Measurements from ENCODE around the gene ERC1. TPM values are rescaled to one million over a fixed set of nuclear protein-coding genes. Genes with fewer than 3 reads are reported as not detected.

ERC1 gene
- total RNA-seq, 1 donor from 2014 or later, result 42.6 TPM

DNA sequence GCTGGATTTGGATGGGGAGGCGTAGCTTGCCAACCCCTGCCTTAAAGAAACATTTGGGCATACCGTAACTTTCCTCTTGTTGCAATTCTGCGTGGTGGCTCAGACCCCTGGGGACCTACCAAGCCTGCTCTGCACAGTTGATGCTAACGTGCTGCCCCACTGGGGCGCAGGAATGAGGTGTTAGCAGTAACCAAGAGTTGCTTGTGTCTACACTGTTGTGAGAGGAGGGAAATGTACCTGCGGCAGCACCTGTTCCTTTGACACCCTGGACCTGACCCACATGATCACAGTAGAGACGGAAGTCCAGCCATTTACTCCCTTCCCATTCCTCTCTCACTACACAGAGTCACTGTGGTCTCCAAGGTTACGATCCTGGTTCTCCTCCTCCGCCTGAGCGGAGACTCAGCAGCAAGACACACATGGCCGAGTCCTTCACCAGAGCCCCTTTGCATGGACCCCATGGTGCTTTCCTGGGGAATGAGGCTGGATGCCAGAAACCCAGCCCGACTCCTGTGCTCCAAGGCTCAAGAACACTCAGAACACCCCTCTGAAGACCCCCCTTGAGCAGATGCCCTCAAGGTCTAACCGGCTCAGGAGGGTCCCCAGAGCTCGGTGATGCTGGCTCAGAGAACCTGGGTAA, 518.5 kb downstream of the ERC1 start:
- Mint-ChIP-seq H3K36me3 (ENCODE audit: low read depth) (no peaks in the 10 kb centered on the region), H3K27ac (no peak overlapping the region), H3K9me3 (no peaks in the 10 kb centered on the region), H3K27me3 (ENCODE audit: low read depth) (peaks cover 42% of the 10 kb centered on the region), H3K4me3 (ENCODE audit: low read depth) (no peak overlapping the region), H3K4me1 (ENCODE audit: low read depth) (peaks cover 13% of the 10 kb centered on the region)
- no peak for DNase-seq (ENCODE audit: low spot score)
- intact Hi-C loops (cut with micrococcal nuclease), result no loop called here

- H3K4me3 Mint-ChIP-seq (ENCODE audit: low read depth), result no peak overlapping the region
- H3K27ac Mint-ChIP-seq, result no peak overlapping the region
- H3K27me3 Mint-ChIP-seq (ENCODE audit: low read depth), result peaks cover 44% of the 10 kb centered on the region
- intact Hi-C loops (cut with micrococcal nuclease), result no loop called here
- H3K4me1 Mint-ChIP-seq (ENCODE audit: low read depth), result peaks cover 9% of the 10 kb centered on the region
- H3K36me3 Mint-ChIP-seq (ENCODE audit: low read depth), result no peaks in the 10 kb centered on the region
- peaks cover 6% of the 10 kb centered on the region for H3K9me3 Mint-ChIP-seq
- DNase-seq (ENCODE audit: low spot score), result no peak
Observed at GRCh38 chr12:1510056-1510812, 519.2 kb downstream of the ERC1 start.

- H3K9me3 Mint-ChIP-seq, result peaks cover 13% of the 10 kb centered on the region
- no peaks in the 10 kb centered on the region for H3K36me3 Mint-ChIP-seq (ENCODE audit: low read depth)
- no peak overlapping the region for H3K4me3 Mint-ChIP-seq (ENCODE audit: low read depth)
- no peak for DNase-seq (ENCODE audit: low spot score)
- H3K4me1 Mint-ChIP-seq (ENCODE audit: low read depth), result peaks cover 9% of the 10 kb centered on the region
- no peak overlapping the region for H3K27ac Mint-ChIP-seq
- H3K27me3 Mint-ChIP-seq (ENCODE audit: low read depth), result peaks cover 50% of the 10 kb centered on the region
- intact Hi-C loops (cut with micrococcal nuclease), result no loop called here
Observed at GRCh38 chr12:1515010-1515409, 524.0 kb downstream of the ERC1 start.

GRCh38 chr12:1515428-1515827, 524.4 kb downstream of the ERC1 start:
- intact Hi-C loops (cut with micrococcal nuclease), result no loop called here
- peaks cover 9% of the 10 kb centered on the region for H3K4me1 Mint-ChIP-seq (ENCODE audit: low read depth)
- no peak overlapping the region for H3K4me3 Mint-ChIP-seq (ENCODE audit: low read depth)
- DNase-seq (ENCODE audit: low spot score), result no peak
- H3K9me3 Mint-ChIP-seq, result peaks cover 13% of the 10 kb centered on the region
- H3K36me3 Mint-ChIP-seq (ENCODE audit: low read depth), result no peaks in the 10 kb centered on the region
- H3K27me3 Mint-ChIP-seq (ENCODE audit: low read depth), result peaks cover 48% of the 10 kb centered on the region
- no peak overlapping the region for H3K27ac Mint-ChIP-seq

DNA sequence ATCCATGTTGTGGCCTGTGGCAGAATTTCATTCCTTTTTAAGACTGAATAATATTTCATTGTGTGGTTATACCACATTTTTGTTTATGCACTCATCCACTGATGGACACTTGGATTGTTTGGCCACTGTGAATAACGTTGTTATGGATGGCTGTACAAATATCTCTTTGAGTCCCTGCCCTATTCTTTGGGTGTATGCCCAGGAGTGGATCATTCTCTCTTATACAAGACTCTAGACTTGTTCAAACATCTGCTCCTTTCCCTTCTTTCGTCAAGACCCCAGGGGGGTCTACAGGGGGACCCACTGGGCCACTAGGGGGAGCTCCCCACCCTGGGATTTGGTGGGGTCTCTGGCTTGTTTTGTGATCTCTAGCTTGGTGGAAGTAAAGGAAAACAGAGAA, 526.0 kb downstream of the ERC1 start:
- H3K36me3 Mint-ChIP-seq (ENCODE audit: low read depth), result no peaks in the 10 kb centered on the region
- peaks cover 13% of the 10 kb centered on the region for H3K9me3 Mint-ChIP-seq

GRCh38 chr12:1517734-1518525, 526.9 kb downstream of the ERC1 start:
- peaks cover 45% of the 10 kb centered on the region for H3K27me3 Mint-ChIP-seq (ENCODE audit: low read depth)
- H3K36me3 Mint-ChIP-seq (ENCODE audit: low read depth), result no peaks in the 10 kb centered on the region
- peaks cover 13% of the 10 kb centered on the region for H3K9me3 Mint-ChIP-seq
- no peak for DNase-seq (ENCODE audit: low spot score)
- intact Hi-C loops (cut with micrococcal nuclease), result no loop called here
- peaks cover 2% of the 10 kb centered on the region for H3K4me1 Mint-ChIP-seq (ENCODE audit: low read depth)
- no peak overlapping the region for H3K27ac Mint-ChIP-seq
- no peak overlapping the region for H3K4me3 Mint-ChIP-seq (ENCODE audit: low read depth)

More for the DNA sequence above, 526.0 kb downstream of the ERC1 start:
- intact Hi-C loops (cut with micrococcal nuclease), result no loop called here
- peaks cover 8% of the 10 kb centered on the region for H3K4me1 Mint-ChIP-seq (ENCODE audit: low read depth)
- no peak for DNase-seq (ENCODE audit: low spot score)
- H3K4me3 Mint-ChIP-seq (ENCODE audit: low read depth), result no peak overlapping the region
- no peak overlapping the region for H3K27ac Mint-ChIP-seq
- H3K27me3 Mint-ChIP-seq (ENCODE audit: low read depth), result peaks cover 44% of the 10 kb centered on the region

DNA sequence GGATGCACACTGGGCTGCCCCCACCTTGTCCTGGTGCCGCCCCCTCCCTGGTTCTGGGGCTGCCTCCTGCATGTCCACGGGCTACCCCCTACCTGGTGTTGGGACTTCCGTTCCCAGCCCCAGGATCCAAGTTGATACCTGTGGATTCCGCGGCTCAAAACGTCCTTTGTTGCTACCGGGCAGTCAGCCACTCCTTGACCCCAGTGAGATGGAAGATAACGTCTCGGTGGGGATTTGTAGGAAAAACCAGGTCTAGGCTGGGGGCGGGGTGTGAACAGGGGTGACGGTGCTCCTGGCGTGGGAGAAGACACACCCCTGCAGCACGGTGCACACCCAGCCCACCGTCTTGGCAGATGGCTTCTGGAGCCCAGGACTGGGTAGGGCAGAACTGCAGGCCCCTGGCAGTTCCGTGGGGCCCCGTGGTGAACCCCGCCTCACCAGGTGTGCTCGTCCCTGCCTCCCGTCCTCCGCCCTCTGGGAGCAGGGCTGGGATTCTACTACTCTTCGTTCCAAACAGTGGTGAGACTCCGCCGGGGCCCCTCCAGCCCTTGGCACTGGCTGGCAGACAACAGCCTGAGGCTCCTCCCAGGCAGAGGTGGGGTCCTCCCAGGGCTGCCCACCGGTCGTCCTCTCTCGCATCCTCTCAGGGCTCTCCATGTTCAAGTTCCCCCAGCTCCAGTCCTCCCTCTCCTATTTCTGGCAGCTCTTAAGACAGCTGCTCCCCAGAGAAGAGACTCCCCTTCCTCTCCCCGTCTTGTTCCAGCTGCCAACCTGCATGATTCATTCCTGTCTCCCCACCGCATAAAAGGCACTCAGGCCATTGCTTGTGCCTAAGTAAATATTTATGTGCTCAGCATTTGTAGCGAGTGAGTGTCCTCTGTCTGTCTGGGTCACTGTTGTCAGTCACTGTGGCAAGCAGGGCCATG, 527.8 kb downstream of the ERC1 start:
- no peak for DNase-seq (ENCODE audit: low spot score)
- H3K4me1 Mint-ChIP-seq (ENCODE audit: low read depth), result no peaks in the 10 kb centered on the region
- no peak overlapping the region for H3K4me3 Mint-ChIP-seq (ENCODE audit: low read depth)
- intact Hi-C loops (cut with micrococcal nuclease), result no loop called here
- H3K9me3 Mint-ChIP-seq, result peaks cover 13% of the 10 kb centered on the region
- no peak overlapping the region for H3K27ac Mint-ChIP-seq
- no peaks in the 10 kb centered on the region for H3K36me3 Mint-ChIP-seq (ENCODE audit: low read depth)
- H3K27me3 Mint-ChIP-seq (ENCODE audit: low read depth), result peaks cover 41% of the 10 kb centered on the region

- Mint-ChIP-seq H3K4me1 (ENCODE audit: low read depth) (no peaks in the 10 kb centered on the region), H3K27me3 (ENCODE audit: low read depth) (peaks cover 46% of the 10 kb centered on the region), H3K4me3 (ENCODE audit: low read depth) (no peak overlapping the region), H3K27ac (no peak overlapping the region), H3K36me3 (ENCODE audit: low read depth) (no peaks in the 10 kb centered on the region), H3K9me3 (peaks cover 13% of the 10 kb centered on the region)
- no peak for DNase-seq (ENCODE audit: low spot score)
- intact Hi-C loops (cut with micrococcal nuclease), result no loop called here
Observed at GRCh38 chr12:1519642-1520041, 528.6 kb downstream of the ERC1 start.

- Mint-ChIP-seq H3K4me3 (ENCODE audit: low read depth) (no peak overlapping the region), H3K27me3 (ENCODE audit: low read depth) (peaks cover 54% of the 10 kb centered on the region), H3K27ac (no peak overlapping the region), H3K9me3 (no peaks in the 10 kb centered on the region), H3K4me1 (ENCODE audit: low read depth) (no peaks in the 10 kb centered on the region), H3K36me3 (ENCODE audit: low read depth) (no peaks in the 10 kb centered on the region)
- DNase-seq (ENCODE audit: low spot score), result no peak
- intact Hi-C loops (cut with micrococcal nuclease), result no loop called here
Observed at GRCh38 chr12:1523046-1523445, 532.0 kb downstream of the ERC1 start.

DNA sequence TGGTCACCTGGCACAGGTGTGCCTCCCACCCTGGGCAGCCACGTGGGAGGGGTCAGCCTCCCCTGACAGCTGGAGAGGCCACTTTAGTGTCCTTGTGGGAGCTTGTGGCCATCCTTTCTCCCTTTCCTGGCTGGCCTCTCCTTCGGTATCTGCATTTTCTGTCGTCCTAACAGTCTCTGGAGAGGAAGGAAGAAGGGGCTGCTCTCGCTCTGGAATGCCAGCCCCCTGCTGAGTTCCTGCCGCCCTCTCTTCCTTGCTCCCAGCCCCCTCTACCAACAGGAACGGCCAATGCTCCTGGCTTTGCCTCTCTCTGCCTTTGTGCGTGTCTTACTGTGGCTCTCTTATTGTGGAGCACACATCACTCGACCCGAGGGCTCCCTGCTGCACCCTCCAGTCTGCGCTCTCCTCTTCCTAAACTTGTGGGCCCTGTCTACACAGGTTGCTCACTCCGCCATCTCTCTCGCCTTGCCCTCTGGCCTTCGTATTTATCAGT, 532.6 kb downstream of the ERC1 start:
- Mint-ChIP-seq H3K9me3 (no peaks in the 10 kb centered on the region), H3K36me3 (ENCODE audit: low read depth) (no peaks in the 10 kb centered on the region), H3K4me1 (ENCODE audit: low read depth) (no peaks in the 10 kb centered on the region), H3K27me3 (ENCODE audit: low read depth) (peaks cover 58% of the 10 kb centered on the region), H3K4me3 (ENCODE audit: low read depth) (no peak overlapping the region), H3K27ac (no peak overlapping the region)
- intact Hi-C loops (cut with micrococcal nuclease), result no loop called here
- DNase-seq (ENCODE audit: low spot score), result no peak

DNA sequence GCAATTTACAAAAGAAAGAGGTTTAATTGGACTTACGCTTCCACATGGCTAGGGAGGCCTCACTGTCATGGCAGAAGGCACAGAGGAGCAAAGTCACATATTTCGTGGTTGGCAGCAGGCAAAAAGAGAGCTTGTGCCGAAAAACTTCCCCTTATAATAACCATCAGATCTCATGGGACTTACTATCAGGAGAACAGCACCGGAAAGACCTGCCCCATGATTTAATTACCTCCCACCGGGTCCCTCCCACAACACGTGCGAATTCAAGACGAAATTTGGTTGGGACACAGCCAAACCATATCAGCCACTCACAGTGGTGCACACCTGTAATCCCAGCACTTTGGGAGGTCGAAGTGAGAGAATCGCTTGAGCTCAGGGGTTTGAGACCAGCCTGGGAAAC, 534.8 kb downstream of the ERC1 start:
- H3K27me3 Mint-ChIP-seq (ENCODE audit: low read depth), result peaks cover 58% of the 10 kb centered on the region
- no peaks in the 10 kb centered on the region for H3K9me3 Mint-ChIP-seq
- no peak overlapping the region for H3K4me3 Mint-ChIP-seq (ENCODE audit: low read depth)
- H3K27ac Mint-ChIP-seq, result no peak overlapping the region
- intact Hi-C loops (cut with micrococcal nuclease), result no loop called here
- H3K36me3 Mint-ChIP-seq (ENCODE audit: low read depth), result no peaks in the 10 kb centered on the region
- H3K4me1 Mint-ChIP-seq (ENCODE audit: low read depth), result peaks cover 3% of the 10 kb centered on the region
- DNase-seq (ENCODE audit: low spot score), result no peak

- H3K4me1 Mint-ChIP-seq (ENCODE audit: low read depth), result peaks cover 12% of the 10 kb centered on the region
- H3K36me3 Mint-ChIP-seq (ENCODE audit: low read depth), result no peaks in the 10 kb centered on the region
- no peaks in the 10 kb centered on the region for H3K9me3 Mint-ChIP-seq
- no peak overlapping the region for H3K27ac Mint-ChIP-seq
- intact Hi-C loops (cut with micrococcal nuclease), result no loop called here
- H3K27me3 Mint-ChIP-seq (ENCODE audit: low read depth), result peaks cover 69% of the 10 kb centered on the region
- no peak overlapping the region for H3K4me3 Mint-ChIP-seq (ENCODE audit: low read depth)
- no peak for DNase-seq (ENCODE audit: low spot score)
Observed at GRCh38 chr12:1527789-1528188, 536.8 kb downstream of the ERC1 start.
